SK-MEL-5 (cell line): ENCODE results near the gene COLEC11. TPM values are rescaled to one million over a fixed set of nuclear protein-coding genes. Genes with fewer than 3 reads are reported as not detected.
"Not testable (repeated sequence)": the region's sequence is repeated elsewhere in the genome, so short reads cannot be mapped to it uniquely, and the experiment has no call there.

Source experiments
- DNase-seq: peaks from one replicate; pipeline ENCODE4 v3.0.0-alpha.2; 2016; ENCODE audit warnings: low read depth, low spot score
- in situ Hi-C: cut with HindIII; loops from 2 replicates; pipeline ENCODE4 v1.10.0; 2016; ENCODE audit warnings: low sequenced_read_pairs, high pct_unique_total_duplicates, low pct_unique_long_range_greater_than_20kb
- total RNA-seq: library from RNA; depleted of rRNA; stranded (reverse); fragments of >200 nt; shearing (Covaris generic); gene quantifications from 2 replicates; pipeline ENCODE4 v1.2.3, GENCODE V29; 2014

Gene COLEC11
- total RNA-seq, 1 experiment from 2014 or later = not detected

DNA sequence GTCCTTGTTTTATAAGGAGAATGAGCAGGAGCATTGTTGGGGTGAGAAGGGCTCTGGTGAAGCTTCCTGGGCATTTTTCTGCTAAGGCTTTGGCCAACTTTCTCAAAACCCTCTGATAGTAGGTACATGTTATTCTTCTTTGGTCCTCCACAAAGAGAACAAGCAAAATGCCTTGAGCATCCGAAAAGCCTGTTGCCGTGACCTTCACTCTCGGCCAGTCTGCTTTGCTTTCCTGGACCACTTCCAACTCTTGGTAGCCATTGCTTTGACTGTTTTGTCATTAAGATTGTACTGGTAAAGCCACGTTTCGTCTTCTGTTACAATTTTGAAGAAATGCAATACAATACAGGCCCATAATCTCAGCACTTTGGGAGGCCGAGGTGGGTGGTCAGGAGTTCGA lies 35.7 kb downstream of the COLEC11 start:
- in situ Hi-C loops = no loop called here
- no peak for DNase-seq

DNA sequence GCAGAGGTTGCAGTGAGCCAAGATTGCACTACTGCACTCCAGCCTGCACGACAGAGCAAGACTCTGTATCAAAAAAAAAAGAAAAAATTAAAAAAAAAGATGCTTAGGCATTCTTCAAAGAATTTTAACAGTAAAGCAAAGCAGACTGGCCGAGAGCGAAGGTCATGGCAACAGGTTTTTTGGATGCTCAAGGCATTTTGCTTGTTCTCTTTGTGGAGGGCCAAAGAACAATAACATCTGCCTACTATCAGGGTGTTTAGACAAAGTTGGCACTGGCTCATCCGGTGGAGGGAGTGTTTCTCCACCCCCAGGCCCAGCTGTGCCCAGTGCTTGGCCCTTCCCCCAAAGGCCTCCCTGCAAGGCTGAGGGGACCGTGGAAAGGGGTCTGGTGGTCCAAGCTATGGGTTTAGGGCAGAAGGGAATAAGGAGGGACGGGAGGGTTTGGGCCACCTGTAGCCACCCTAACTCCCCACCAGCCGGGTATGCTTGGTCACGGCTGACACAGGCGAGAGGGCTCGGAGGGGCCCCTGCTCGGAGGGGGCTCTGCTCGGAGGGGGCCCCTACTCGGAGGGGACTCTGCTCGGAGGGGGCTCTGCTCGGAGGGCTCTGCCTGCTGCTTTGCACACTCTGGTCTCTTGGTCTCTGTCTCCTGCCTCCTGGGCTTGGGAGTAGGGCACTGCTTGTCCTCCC lies 36.4 kb downstream of the COLEC11 start:
- in situ Hi-C loops = no loop called here
- no peak for DNase-seq

DNA sequence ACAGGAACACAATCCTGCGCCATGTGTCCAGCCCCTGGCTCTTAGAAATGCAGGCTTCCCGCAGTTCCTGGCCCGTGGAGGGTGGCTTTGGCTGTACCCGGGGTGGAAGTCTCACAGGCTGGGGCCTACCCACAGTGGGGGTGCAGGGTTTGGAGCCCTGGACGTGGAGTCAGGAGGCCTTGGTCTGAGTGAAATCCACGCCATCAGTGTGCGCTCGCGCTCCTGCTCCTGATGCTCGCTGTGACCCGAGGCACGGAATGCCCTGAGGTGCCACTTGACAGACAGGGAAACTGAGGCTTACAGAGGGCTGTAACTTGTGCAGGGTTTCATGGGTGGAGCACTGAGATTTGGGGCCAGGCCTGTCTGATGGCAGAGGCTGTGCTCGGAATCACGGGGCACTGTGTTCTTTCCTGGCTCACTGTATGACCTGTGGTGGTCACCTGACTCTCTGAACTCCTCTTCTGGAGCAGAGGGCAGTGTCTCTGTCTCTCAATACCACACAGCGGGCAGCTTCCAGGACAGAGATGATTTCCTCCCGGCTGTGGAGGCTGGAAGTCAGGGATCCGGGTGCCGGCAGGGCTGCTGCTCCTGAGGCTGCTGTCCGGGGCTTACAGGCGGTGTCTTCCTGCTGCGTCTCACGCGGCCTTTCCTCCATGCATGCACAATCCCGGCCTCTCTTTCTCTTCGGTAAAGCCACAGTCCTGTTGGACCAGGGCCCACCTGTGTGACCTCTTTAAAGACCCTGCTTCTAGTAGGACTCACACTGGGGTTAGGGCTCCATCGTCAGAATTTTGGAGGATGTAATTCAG lies 37.1 kb downstream of the COLEC11 start:
- DNase-seq = no peak
- in situ Hi-C loops = no loop called here

DNA sequence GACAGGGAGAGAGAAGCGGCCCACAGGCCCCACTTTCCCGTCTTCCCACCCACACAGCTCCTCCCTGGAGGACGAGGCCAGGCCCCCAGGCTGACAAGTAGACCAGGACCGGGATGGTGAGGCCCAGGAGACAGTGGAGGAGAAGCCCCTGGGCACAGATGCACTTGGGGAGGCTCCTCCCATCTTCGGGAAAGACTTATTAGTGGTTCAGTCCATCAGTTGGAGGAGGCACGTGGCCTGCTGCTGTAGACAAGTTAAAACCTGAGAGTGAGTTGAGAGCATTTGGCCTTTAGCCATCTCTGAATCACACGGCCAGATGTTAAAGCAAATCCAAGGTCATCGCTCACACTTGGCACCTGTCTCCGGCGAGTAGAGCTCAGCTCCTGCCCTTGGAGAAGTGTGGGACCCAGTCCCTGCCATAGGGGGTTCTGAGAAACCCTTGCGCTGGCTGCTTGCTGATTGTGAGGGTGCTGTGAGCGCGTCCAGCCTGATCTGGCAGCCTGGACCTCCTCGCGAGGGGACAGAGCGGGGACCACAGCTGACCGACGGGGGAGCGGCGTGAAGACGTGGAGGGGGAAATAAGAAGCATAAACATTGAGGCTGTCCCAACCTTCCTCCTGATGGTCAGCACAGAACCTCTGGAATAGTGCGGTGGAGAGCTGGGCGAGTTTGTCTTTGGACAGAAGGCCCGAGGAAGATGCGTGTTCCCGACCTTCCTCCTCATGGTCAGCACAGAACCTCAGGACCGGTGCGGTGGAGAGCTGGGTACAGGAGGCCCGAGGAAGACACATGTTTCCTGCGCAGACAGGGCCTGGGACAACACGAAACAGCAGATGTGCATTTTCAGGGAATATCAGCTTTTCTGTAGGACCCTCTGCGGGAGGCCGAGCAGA lies 38.4 kb downstream of the COLEC11 start:
- in situ Hi-C loops = no loop called here
- DNase-seq = no peak

DNA sequence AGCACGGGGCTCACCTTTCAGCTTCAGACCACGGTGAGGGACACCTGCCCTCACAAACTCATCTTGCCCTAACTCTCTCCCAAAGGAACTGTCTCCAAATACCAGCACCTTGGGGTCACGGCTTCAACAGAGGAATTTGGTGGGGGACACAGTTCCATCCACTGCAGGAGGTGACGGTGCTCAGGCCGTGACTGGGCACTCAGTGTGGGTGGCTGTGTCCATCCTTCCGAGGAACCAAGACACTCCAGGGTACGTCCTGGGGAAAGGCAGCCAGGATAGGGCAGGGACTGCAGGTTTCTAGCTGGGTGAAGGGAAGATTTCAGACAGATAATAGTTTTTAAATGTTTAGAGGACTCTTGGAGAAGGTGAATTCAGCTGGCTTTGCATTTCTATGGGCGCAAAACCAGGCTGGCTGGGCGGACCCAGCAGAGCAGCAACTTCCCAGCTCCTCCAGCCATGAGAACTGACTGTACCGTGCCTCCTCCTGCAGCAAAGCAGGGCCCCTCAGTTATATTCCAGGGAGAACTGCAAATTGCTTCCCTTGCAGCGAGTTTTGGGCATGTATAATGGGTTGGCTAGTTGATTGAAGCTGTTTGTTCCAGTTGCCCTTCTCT lies 39.2 kb downstream of the COLEC11 start:
- in situ Hi-C loops = no loop called here
- no peak for DNase-seq

DNA sequence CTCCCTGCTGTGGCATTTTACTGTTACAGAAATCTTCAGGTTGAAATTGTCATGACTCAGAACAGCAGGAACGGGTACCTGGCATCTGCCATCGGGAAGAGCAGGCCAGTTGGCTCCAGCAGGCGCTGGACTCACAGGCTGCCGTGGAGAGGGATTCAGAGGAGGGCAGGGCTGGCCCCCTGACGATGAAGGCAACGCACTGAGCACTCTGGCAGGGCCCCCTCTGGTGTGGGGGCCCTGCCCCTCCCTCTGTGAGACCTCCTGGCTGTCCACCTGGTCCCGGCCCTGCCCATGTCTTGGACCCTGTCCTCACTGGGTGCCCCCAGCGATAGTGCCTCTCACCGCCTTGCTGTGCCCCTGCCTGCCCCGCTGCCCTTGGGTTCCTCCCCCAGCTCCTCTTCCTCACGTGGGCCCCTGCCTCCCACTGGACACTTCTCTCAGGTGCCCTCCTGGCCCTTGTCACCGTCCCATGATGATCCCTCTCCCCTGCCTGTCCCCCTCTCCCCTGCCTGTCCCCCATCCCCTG lies 39.7 kb downstream of the COLEC11 start:
- no peak for DNase-seq

DNA sequence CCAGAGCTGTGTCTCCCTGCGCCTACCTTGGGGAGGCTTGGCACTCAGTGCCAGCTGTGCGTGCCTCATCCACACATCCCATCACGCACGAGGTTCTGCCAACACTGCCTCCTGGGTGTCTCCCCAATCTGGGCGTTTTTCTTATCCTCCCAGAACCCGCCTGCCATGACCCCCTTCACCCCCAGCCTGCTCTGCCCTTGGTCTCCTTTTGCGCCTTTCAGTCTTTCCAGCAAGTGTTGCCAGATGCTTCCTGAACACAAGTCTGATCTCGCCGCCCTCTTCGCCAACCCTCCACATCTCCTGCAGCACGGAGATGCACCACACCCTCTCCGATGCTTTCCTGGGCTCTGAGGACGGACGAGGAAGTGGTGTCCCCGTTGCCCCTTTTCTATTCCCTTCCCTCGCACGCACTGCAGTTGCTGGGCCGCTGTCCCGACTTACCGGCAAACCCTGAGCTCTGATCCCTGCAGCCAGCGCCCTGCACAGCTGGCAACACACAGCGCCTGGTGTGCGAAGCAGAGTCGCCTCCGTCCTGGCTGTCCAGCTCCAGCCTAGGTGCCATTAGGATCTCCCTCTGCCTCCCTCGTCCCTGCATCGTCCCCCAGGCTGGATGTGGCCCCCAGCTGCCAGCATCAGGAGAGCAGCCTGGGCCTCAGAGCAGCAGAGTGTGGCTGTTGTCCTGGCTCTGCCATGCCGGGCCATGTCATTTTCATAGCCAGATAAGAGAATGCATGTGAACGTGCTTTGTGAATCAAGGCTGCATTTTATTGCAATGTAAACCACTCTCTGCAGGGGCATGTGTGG lies 40.5 kb downstream of the COLEC11 start:
- no peak for DNase-seq
- in situ Hi-C loops = no loop called here

More for the DNA sequence above, 39.7 kb downstream of the COLEC11 start:
- in situ Hi-C loops = no loop called here

DNA sequence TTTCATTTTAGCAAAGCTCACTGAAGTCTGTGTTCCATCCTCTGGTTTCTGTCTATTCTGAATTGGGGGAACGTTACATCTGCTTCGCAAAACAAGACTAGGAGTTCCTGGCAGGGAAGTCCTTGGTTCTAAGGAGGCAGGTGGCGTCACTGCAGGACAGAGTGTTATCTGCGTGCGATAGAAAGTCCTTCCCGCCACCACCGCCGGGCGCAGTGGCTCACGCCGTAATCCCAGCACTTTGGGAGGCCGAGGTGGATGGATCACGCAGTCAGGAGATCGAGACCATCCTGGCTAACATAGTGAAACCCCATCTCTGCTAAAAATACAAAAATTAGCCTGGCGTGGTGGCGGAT lies 41.0 kb downstream of the COLEC11 start:
- in situ Hi-C loops, DNase-seq: not testable (repeated sequence)

DNA sequence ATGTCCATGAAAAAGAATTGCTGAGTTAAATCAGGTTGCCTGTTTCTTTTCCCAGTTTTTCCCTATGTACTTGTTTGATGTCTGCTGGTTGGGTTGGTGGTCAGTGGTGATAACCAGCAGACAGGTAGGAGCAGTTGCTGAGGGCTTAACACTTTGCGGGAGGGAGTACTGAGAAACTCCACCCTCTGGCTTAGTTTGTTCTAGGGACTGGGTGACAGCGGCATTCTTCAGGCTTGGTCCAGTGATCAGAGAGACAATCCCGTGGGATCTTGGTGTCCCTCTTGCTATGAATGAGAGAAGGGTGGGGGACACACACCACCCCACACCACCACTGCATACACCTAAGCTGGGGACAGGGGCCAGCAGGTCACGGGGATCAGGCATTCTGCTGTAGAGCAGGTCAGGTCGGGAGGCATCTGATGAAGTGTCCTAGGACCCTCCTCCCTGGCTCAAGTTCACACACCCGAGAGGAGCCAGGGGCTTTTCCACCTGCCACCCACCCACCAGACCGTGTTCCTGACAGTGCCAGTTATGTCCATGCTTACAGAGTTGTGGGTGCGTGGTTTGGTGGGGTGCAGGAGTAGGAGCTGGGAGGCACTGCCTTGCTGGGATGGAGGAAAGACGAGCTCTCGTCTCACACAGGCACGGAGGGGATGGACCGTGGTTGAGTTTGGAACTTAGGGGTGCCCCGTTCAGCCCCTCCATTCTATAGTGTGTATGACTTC lies 41.8 kb downstream of the COLEC11 start:
- no peak for DNase-seq
- in situ Hi-C loops = no loop called here

DNA sequence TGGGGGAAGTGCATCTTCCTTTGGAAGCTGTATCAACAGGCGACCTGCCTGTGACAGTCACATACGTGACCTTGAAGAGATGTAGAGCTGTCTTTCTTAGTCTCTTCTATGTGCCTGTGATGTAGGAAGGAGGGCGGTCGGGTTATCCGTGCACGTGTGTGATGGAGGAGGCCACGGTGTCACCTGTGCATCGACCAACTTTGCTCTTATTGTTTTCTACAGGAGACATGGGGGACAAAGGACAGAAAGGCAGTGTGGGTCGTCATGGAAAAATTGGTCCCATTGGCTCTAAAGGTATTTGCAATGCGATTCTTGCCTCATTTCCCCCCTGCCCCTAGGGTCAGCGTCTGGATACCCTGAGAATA lies 42.4 kb downstream of the COLEC11 start:
- in situ Hi-C loops = no loop called here
- DNase-seq = no peak

DNA sequence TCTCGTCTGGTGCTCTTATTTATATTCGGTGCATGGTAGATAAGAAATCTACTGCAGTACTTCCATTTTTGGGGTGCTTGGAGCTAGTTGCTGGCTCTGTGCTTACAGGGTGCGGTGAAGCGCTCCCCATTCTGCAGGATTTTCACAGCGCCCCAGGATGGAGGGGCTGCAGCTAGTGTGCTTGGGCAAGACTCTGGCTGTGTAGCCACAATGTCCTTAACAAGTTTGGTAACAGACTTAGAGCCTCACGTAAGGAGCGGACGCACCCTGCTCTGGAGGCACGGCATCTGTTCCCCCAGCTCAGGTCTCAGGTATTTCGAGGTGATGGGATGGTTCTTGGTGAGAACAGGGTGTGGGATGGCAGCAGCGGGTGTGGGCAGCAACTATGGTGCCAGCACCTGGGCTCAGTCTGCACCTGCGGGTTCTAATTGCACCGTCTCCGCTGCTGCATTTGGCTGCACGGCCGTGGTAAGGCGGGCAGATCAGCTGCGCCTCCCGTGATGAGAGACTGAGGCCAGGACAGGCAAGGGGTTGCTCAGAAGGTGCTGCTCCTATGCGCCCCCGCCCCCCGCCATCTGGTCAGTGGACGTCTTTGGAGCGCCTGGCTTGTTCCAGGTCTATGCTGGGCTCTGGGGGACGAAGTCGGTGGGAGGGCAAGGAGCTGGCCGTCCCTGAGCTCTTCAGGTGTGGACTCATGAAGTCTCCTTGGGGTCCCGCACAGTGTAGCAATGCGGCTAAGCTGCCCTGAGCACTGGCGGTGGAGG lies 43.0 kb downstream of the COLEC11 start:
- no peak for DNase-seq
- in situ Hi-C loops = no loop called here

DNA sequence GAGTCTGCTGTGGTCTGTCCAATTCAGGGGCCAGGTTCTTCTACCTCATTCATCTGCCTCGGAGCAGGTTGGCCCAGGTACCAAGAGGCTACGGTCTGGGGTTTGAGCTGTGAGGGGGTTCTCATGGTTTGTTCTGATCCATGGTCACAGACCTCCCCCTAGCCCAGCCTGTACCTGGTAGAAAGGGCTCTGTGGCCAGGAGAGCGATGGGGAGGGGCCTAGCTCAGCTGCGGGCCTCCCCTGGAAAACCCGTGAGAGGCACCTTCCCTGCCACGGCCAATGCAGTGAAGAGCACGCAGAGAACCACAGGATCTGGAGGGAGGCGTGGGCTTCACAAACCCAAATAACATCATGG lies 43.5 kb downstream of the COLEC11 start:
- in situ Hi-C loops = no loop called here
- DNase-seq = no peak

DNA sequence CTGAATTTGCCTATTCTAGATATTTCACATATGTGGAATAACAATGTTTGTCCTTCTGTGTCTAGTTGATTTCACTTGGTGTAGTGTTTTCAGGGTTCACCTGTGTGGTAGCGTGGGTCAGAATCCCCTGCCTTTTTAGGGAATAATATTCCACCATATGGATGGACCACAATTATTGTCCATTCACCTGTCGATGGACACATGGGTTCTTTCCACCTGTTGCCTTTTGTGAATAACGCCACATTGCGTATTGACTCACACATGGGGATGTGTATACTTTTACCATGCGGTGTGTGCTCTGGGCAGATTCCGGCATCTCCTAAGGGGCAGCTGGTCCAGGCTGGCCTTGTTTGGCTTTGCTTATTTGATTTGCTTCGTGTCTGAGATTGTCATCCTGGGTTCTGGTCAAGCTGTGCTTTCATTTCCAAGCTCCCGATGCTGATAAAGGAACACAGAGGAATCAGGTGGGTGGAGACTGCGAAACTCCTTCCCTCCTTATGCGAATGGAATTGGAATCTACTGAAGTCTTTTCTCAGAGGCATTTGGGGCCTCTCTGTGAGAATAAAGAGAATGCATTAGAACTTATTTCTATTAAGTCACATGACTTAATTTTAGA lies 44.2 kb downstream of the COLEC11 start:
- in situ Hi-C loops = no loop called here

DNA sequence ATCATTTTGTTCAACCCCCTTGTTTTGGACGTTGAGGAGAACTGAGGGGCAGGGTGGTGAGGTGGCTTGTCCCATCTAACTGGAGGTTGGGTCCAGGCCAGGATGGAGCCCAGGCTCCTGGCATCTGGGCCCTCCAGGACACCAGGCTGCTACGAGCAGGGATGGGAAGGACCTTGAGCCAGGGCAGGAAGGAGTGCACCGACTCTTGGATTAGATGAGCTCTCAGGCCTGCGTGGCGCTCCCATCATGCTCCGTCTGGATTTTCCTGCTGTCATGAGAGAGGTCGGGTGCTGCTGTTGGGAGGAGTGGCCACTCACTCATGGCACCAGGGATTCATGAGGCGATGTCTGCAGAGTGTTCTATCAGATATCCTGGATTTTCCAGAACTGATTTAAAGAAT lies 44.7 kb downstream of the COLEC11 start:
- no peak for DNase-seq
- in situ Hi-C loops = no loop called here

More for the DNA sequence above, 44.2 kb downstream of the COLEC11 start:
- no peak for DNase-seq

DNA sequence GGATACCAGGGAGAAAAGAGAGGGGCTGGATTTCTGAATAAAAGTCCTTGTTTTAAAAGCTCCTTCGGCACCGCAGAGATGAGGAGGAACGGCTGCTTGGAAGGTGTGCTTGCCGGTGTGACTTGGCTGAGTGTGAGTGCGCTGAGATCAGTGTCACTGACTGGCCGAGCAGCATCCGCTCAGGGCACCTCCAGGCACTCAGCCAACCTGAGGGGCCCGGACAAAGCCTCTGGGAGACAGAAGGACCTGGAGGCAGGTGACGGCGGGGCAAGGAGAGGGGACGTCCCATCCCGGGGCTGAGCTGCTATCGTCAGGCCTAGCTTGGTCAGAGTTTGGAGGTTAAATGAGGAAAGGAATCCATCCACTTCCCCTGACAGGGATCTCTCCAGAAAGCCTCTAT lies 46.3 kb downstream of the COLEC11 start:
- no peak for DNase-seq
- in situ Hi-C loops = no loop called here
